Measurements from ENCODE around the gene ATOX1.

DNA sequence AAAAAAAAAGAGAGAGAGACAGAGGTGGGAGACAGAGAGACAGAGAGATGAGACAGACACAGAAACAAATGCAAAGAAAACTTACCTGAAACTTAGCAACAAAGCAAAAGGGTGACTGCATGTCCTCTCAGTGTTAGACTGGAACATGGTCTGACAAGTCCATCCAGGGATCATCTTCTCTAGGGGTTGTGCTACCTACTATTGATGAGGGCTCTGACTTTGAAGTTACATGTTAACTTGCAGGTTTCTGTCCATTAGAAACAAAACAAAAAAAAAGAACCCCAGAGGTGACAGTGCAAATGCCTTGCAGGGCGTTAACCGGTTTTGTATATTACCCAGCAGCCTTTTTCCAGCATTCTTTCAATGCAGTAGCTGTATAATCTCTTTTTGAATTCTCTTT is 58.1 kb downstream of the ATOX1 start:
- TF ChIP-seq, protein P1, sequence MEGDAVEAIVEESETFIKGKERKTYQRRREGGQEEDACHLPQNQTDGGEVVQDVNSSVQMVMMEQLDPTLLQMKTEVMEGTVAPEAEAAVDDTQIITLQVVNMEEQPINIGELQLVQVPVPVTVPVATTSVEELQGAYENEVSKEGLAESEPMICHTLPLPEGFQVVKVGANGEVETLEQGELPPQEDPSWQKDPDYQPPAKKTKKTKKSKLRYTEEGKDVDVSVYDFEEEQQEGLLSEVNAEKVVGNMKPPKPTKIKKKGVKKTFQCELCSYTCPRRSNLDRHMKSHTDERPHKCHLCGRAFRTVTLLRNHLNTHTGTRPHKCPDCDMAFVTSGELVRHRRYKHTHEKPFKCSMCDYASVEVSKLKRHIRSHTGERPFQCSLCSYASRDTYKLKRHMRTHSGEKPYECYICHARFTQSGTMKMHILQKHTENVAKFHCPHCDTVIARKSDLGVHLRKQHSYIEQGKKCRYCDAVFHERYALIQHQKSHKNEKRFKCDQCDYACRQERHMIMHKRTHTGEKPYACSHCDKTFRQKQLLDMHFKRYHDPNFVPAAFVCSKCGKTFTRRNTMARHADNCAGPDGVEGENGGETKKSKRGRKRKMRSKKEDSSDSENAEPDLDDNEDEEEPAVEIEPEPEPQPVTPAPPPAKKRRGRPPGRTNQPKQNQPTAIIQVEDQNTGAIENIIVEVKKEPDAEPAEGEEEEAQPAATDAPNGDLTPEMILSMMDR (IDR thresholded peaks at IDR 0.05), result no peak
- no peak for TF ChIP-seq POLR2A (IDR thresholded peaks at IDR 0.05)

Data from heart left ventricle (tissue), 13 donors.